ENCODE results near the gene EXD3.

- TF ChIP-seq POLR2A (IDR thresholded peaks at IDR 0.05), result no peak
- no peak for TF ChIP-seq CTCF (IDR thresholded peaks at IDR 0.05)
- TF ChIP-seq EP300 (IDR thresholded peaks at IDR 0.05), result no peak
Observed at GRCh38 chr9:137402746-137403145, 20.2 kb downstream of the EXD3 start.

Data from sigmoid colon (tissue), 4 donors.